ENCODE measurements around the gene ARHGEF26.

DNA sequence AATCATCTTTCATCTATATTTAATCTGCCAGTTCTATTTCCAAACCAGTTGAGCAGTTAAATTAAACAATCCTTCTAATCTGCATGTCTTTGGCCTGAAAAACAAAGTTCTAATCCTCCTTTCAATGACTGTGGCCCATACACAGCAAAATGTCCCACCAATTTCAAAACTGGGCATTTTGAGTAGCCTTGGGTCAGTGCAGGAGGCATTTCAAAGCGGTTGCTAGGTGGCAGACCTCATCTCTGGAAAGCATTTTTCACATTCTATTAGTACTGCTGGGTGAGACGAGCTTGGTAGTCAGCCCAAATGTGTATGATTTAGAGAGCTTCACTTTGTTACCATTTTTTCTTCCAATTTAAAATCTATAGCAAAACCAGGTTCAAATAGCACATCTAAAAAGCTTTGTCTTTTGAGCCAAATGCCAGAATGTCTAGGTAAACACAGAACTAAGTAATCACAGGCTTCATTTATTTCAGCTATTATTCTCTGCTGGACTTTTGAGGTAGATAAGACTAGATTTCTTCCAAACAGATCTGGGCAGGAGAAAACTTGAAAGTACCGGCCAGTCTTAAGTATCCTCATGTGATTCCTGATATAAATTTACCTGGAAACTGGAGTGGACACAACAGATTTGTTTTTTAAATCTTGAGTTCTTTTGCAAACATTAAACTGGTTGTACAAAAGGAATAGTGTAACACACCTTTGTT is 8.9 kb upstream of the ARHGEF26 start:
- TF ChIP-seq, protein P1, sequence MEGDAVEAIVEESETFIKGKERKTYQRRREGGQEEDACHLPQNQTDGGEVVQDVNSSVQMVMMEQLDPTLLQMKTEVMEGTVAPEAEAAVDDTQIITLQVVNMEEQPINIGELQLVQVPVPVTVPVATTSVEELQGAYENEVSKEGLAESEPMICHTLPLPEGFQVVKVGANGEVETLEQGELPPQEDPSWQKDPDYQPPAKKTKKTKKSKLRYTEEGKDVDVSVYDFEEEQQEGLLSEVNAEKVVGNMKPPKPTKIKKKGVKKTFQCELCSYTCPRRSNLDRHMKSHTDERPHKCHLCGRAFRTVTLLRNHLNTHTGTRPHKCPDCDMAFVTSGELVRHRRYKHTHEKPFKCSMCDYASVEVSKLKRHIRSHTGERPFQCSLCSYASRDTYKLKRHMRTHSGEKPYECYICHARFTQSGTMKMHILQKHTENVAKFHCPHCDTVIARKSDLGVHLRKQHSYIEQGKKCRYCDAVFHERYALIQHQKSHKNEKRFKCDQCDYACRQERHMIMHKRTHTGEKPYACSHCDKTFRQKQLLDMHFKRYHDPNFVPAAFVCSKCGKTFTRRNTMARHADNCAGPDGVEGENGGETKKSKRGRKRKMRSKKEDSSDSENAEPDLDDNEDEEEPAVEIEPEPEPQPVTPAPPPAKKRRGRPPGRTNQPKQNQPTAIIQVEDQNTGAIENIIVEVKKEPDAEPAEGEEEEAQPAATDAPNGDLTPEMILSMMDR (IDR thresholded peaks at IDR 0.05) = no peak
- TF ChIP-seq ZFX (IDR thresholded peaks at IDR 0.05; ENCODE audit: borderline replicate concordance) = no peak
